PC-3 (cell line): ENCODE results near the gene TMEM131. TPM values are rescaled to one million over a fixed set of nuclear protein-coding genes. Genes with fewer than 3 reads are reported as not detected.

Source experiments
- ATAC-seq: fragments of 200-7000 bp; cut with Tn5 transposase; 2 replicates; pipeline ENCODE4 v1.9.1; 2020; ENCODE audit warnings: mild to moderate bottlenecking, moderate library complexity
- BruUV-seq: library from RNA; stranded (reverse); fragments of 400-500 nt; replicated peaks from 2 replicates; lab custom pipeline; 2021; lab: Mats Ljungman, UMichigan
- CTCF ChIA-PET: fragments of 300-600 bp; sonication (Branson Sonifier 250); formaldehyde crosslinking; loops from one replicate; lab custom pipeline; 2022; ENCODE audit warnings: antibody characterized with exemption; lab: Charles Lee
- POLR2A ChIA-PET: fragments of 300-600 bp; sonication (Branson Sonifier 250); formaldehyde crosslinking; loops from one replicate; lab custom pipeline; 2022; ENCODE audit warnings: antibody characterized with exemption; ENCODE audit not compliant: unreplicated experiment; lab: Charles Lee
- DNase-seq: peaks from one replicate; pipeline ENCODE4 v3.0.0-alpha.2; 2015
- H2AFZ ChIP-seq: fragments of 300-600 bp; sonication (generic); 2 replicates; pipeline ENCODE4 v1.6.0; 2016; ENCODE audit warnings: antibody characterized with exemption, low read length
- H3F3A ChIP-seq: fragments of 300-600 bp; sonication (generic); one replicate; pipeline ENCODE4 v1.6.0; 2017; ENCODE audit warnings: antibody characterized with exemption, low read length, control low read depth, mild to moderate bottlenecking; ENCODE audit not compliant: unreplicated experiment
- H3K27ac ChIP-seq: fragments of 300-600 bp; sonication (generic); 2 replicates; pipeline ENCODE4 v1.5.1; 2016; ENCODE audit warnings: mild to moderate bottlenecking, low read length
- H3K27me3 ChIP-seq: fragments of 300-600 bp; sonication (generic); 2 replicates; pipeline ENCODE4 v1.6.1; 2016; ENCODE audit warnings: low read length, mixed read lengths
- H3K36me3 ChIP-seq: fragments of 300-600 bp; sonication (generic); 2 replicates; pipeline ENCODE4 v1.6.1; 2016; ENCODE audit warnings: low read depth, mixed run types, low read length, mixed read lengths
- H3K4me1 ChIP-seq: fragments of 300-600 bp; sonication (generic); 2 replicates; pipeline ENCODE4 v1.5.1; 2016; ENCODE audit warnings: low read length; ENCODE audit not compliant: insufficient read depth
- H3K4me2 ChIP-seq: fragments of 300-600 bp; sonication (generic); 2 replicates; pipeline ENCODE4 v1.6.0; 2016; ENCODE audit warnings: low read length
- H3K4me3 ChIP-seq: fragments of 300-600 bp; sonication (generic); 2 replicates; pipeline ENCODE4 v1.5.1; 2016; ENCODE audit warnings: mild to moderate bottlenecking, low read length, mixed read lengths
- H3K79me2 ChIP-seq: fragments of 300-600 bp; sonication (generic); 2 replicates; pipeline ENCODE4 v1.6.1; 2017; ENCODE audit warnings: low read length, mixed read lengths
- H3K9ac ChIP-seq: fragments of 300-600 bp; sonication (generic); 2 replicates; pipeline ENCODE4 v1.6.0; 2016; ENCODE audit warnings: mild to moderate bottlenecking, low read length
- H3K9me2 ChIP-seq: fragments of 300-600 bp; sonication (generic); replicated peaks from 2 replicates; pipeline ENCODE4 v1.6.1; 2016; ENCODE audit warnings: mixed run types, low read length, mixed read lengths
- H3K9me3 ChIP-seq: fragments of 300-600 bp; sonication (generic); 2 replicates; pipeline ENCODE4 v1.6.1; 2016; ENCODE audit warnings: low read length, mixed read lengths
- H4K20me1 ChIP-seq: fragments of 300-600 bp; sonication (generic); 2 replicates; pipeline ENCODE4 v1.6.1; 2016; ENCODE audit warnings: low read length, mixed read lengths
- CTCF ChIP-seq: fragments of 300-600 bp; sonication (generic); conservative IDR thresholded peaks from 2 replicates; pipeline ENCODE4 v1.5.1; 2017; ENCODE audit warnings: antibody characterized with exemption, low read depth, mild to moderate bottlenecking, low read length
- EZH2 ChIP-seq: fragments of 300-600 bp; sonication (generic); IDR thresholded peaks from one replicate; pipeline ENCODE4 v1.6.1; 2017; ENCODE audit warnings: antibody characterized with exemption, mild to moderate bottlenecking, low read length; ENCODE audit not compliant: unreplicated experiment
- EZH2phosphoT487 ChIP-seq: fragments of 300-600 bp; sonication (generic); IDR thresholded peaks from 2 replicates; pipeline ENCODE4 v1.6.1; 2018; ENCODE audit warnings: mild to moderate bottlenecking, antibody characterized with exemption, low read length, borderline replicate concordance
- intact Hi-C: fragments of 100-400 bp; cut with micrococcal nuclease; formaldehyde crosslinking; loops from 2 replicates; pipeline ENCODE4 v1.9.0; 2023
- total RNA-seq: library from RNA; depleted of rRNA; stranded (reverse); fragments of >200 nt; gene quantifications from 2 replicates; pipeline ENCODE4 v1.2.3, GENCODE V29; 2014

Gene TMEM131
- total RNA-seq, 1 experiment from 2014 or later: 21.1 TPM

- Histone ChIP-seq H3K4me3 (no peak overlapping the region), H3K4me1 (peaks cover 11% of the 10 kb centered on the region), H3K79me2 (no peaks in the 10 kb centered on the region), H3K9me2 (no peaks in the 10 kb centered on the region), H4K20me1 (no peaks in the 10 kb centered on the region), H3F3A (no peaks in the 10 kb centered on the region), H3K4me2 (no peak overlapping the region), H3K9ac (no peak overlapping the region), H3K9me3 (no peaks in the 10 kb centered on the region), H3K27me3 (no peaks in the 10 kb centered on the region), H3K27ac (no peak overlapping the region), H3K36me3 (no peaks in the 10 kb centered on the region), H2AFZ (no peak overlapping the region)
- BruUV-seq: no TSS peak
- no peak for TF ChIP-seq EZH2
- TF ChIP-seq CTCF: no peak
- no peak for TF ChIP-seq EZH2phosphoT487
- ChIA-PET POLR2A (no interaction called here), CTCF (no interaction called here)
- no peak for ATAC-seq
- intact Hi-C loops: no loop called here
- no peak for DNase-seq
Observed at GRCh38 chr2:97738179-97739019, 257.3 kb downstream of the TMEM131 start.

GRCh38 chr2:97737421-97738178 lies 258.1 kb downstream of the TMEM131 start:
- ChIA-PET POLR2A (no interaction called here), CTCF (no interaction called here)
- no peaks in the 10 kb centered on the region for H3K9me2 ChIP-seq
- H3K79me2 ChIP-seq: no peaks in the 10 kb centered on the region
- no peaks in the 10 kb centered on the region for H3K9me3 ChIP-seq
- no peak overlapping the region for H2AFZ ChIP-seq
- no peaks in the 10 kb centered on the region for H3F3A ChIP-seq
- H3K9ac ChIP-seq: no peak overlapping the region
- no peaks in the 10 kb centered on the region for H3K27me3 ChIP-seq
- no TSS peak for BruUV-seq
- no peaks in the 10 kb centered on the region for H4K20me1 ChIP-seq
- no peak for DNase-seq
- H3K4me3 ChIP-seq: no peak overlapping the region
- ATAC-seq: no peak
- H3K36me3 ChIP-seq: no peaks in the 10 kb centered on the region
- TF ChIP-seq EZH2: no peak
- TF ChIP-seq CTCF: no peak
- no peak for TF ChIP-seq EZH2phosphoT487
- H3K4me1 ChIP-seq: peaks cover 9% of the 10 kb centered on the region
- no peak overlapping the region for H3K4me2 ChIP-seq
- H3K27ac ChIP-seq: no peak overlapping the region
- intact Hi-C loops: no loop called here
